T-cell (primary cell): ENCODE results near the gene ADAMTSL1. TPM values are rescaled to one million over a fixed set of nuclear protein-coding genes. Genes with fewer than 3 reads are reported as not detected.

Source experiments
- ATAC-seq, 4 experiments: fragments of 200-7000 bp in 3 of 4; fragments of 150-1000 bp in 1 of 4; cut with Tn5 transposase; replicated peaks in 1 of 4; 1 replicate in 3 of 4; 2 replicates in 1 of 4; pipeline ENCODE4 v1.10.0; 2021; ENCODE audit warnings: moderate library complexity in 3 of 4, mild to moderate bottlenecking in 2 of 4, moderate number of reproducible peaks in 1 of 4
- CTCF ChIA-PET, 2 donors: fragments of 300-600 bp; sonication (Branson Sonifier 250); formaldehyde crosslinking; loops; one replicate each; lab custom pipeline; 2022; ENCODE audit warnings: antibody characterized with exemption in 2 of 2; lab: Charles Lee
- POLR2A ChIA-PET, 2 donors: fragments of 300-600 bp; sonication (Branson Sonifier 250); formaldehyde crosslinking; loops; one replicate each; lab custom pipeline; 2022; ENCODE audit warnings: antibody characterized with exemption in 2 of 2; lab: Charles Lee
- DNase-seq, 35 experiments: peaks; one replicate each; pipeline versions ENCODE4 v3.0.0 to v3.0.0-alpha.2; 2013 to 2023
- H3K27ac ChIP-seq: one replicate; pipeline ENCODE4 v1.5.1; 2013; ENCODE audit warnings: low read length
- H3K27me3 ChIP-seq, 2 experiments: replicated peaks in 1 of 2; 1 replicate in 1 of 2; 2 replicates in 1 of 2; pipeline versions ENCODE4 v1.6.1 to v1.7.0; 2013; ENCODE audit warnings: low read length in 1 of 2, mixed read lengths in 1 of 2; ENCODE audit not compliant: control insufficient read depth in 2 of 2, insufficient read depth in 2 of 2; ENCODE audit errors: extremely low read depth in 1 of 2
- H3K36me3 ChIP-seq, 2 donors: 1 replicate in 1 of 2; 2 replicates in 1 of 2; pipeline versions ENCODE4 v1.6.1 to v1.7.0; 2013; ENCODE audit warnings: low read length in 1 of 2; ENCODE audit not compliant: control insufficient read depth in 2 of 2, insufficient read depth in 1 of 2; ENCODE audit errors: extremely low read depth in 1 of 2
- H3K4me1 ChIP-seq, 2 experiments: 1 replicate in 1 of 2; 2 replicates in 1 of 2; pipeline versions ENCODE4 v1.6.1 to v1.7.0; 2013; ENCODE audit warnings: low read length in 2 of 2, mixed read lengths in 1 of 2; ENCODE audit not compliant: insufficient read depth in 2 of 2, control insufficient read depth in 1 of 2; ENCODE audit errors: extremely low read depth in 1 of 2
- H3K4me3 ChIP-seq, 2 donors: 1 replicate in 1 of 2; 2 replicates in 1 of 2; pipeline versions ENCODE4 v1.5.1 to v1.7.0; 2013; ENCODE audit warnings: mild to moderate bottlenecking in 2 of 2, low read length in 1 of 2, moderate library complexity in 1 of 2; ENCODE audit not compliant: control insufficient read depth in 1 of 2; ENCODE audit errors: extremely low read depth in 1 of 2
- H3K9me3 ChIP-seq: 2 replicates; pipeline ENCODE4 v1.7.0; 2013
- H3K27ac Mint-ChIP-seq, 2 donors: one replicate each; pipeline ENCODE4 v1.8.0; 2020 to 2021; ENCODE audit warnings: mild to moderate bottlenecking in 2 of 2, mixed read lengths in 2 of 2
- H3K27me3 Mint-ChIP-seq, 2 donors: one replicate each; pipeline ENCODE4 v1.8.0; 2021 to 2022; ENCODE audit warnings: mixed read lengths in 2 of 2
- H3K36me3 Mint-ChIP-seq: one replicate; pipeline ENCODE4 v1.8.0; 2021; ENCODE audit warnings: mixed read lengths
- H3K4me1 Mint-ChIP-seq, 3 donors: one replicate each; pipeline ENCODE4 v1.8.0; 2020 to 2022; ENCODE audit warnings: mixed read lengths in 3 of 3, mild to moderate bottlenecking in 1 of 3
- H3K4me3 Mint-ChIP-seq, 3 donors: one replicate each; pipeline ENCODE4 v1.8.0; 2020 to 2022; ENCODE audit warnings: mild to moderate bottlenecking in 3 of 3, mixed read lengths in 3 of 3, moderate library complexity in 3 of 3
- H3K9me3 Mint-ChIP-seq, 3 donors: one replicate each; pipeline ENCODE4 v1.8.0; 2020 to 2022; ENCODE audit warnings: mixed read lengths in 3 of 3
- WGBS: methylation state at CpG from one replicate; pipeline ENCODE4 v1.1.5; 2013; ENCODE audit warnings: missing lambda C conversion rate; ENCODE audit not compliant: insufficient coverage; 5-methylcytosine and 5-hydroxymethylcytosine counted together
- total RNA-seq, 35 experiments: library from RNA in 6 of 35; stranded (reverse) in 6 of 35; fragments of 120-200 nt in 1 of 35; gene quantifications; one replicate each; pipeline versions ENCODE4 v1.2.1 to v1.2.4 and lab custom pipeline; 2013 to 2026

ADAMTSL1 gene
- total RNA-seq, 5 donors from 2014 or later (not counting 1 experiment from before 2014, with no cell fraction given): 0.10 TPM; not detected in 4

DNA sequence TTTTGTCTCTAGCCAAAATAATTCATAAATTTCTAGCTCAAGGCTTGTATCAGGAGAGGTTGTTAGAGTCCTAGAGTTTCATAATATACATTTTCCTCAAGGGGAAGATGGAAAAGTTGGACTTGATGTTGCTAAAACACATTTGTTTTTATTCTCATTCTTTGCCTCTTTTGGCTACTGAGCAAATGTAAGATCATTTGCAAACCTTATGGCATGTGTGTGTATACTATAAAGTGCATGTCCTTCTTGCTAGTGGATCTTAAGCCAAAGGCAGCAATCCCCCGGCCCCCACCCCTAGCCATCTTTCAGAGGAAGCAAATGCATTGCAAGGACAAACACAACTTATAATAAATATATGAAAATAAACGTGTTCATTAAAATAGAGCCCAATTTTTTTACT, 43.0 kb downstream of the ADAMTSL1 start:
- ChIA-PET CTCF (no interaction called here), POLR2A (no interaction called here)
- Histone ChIP-seq H3K4me3 (no peak overlapping the region), H3K27me3 (no peaks in the 10 kb centered on the region), H3K27ac (no peak overlapping the region), H3K36me3 (no peaks in the 10 kb centered on the region), H3K4me1 (no peaks in the 10 kb centered on the region), H3K9me3 (no peaks in the 10 kb centered on the region)
- H3K36me3 Mint-ChIP-seq: no peaks in the 10 kb centered on the region
- H3K4me1 Mint-ChIP-seq: no peaks in the 10 kb centered on the region
- ATAC-seq (no peak), DNase-seq (no peak)
- WGBS: no CpG with 5 or more reads among the region's 2 CpGs
- no peak overlapping the region for H3K27ac Mint-ChIP-seq
- no peak overlapping the region for H3K4me3 Mint-ChIP-seq
- peaks cover 0 to 9% (median 0%) of the 10 kb centered on the region in 3 donors for H3K9me3 Mint-ChIP-seq
- no peaks in the 10 kb centered on the region for H3K27me3 Mint-ChIP-seq

DNA sequence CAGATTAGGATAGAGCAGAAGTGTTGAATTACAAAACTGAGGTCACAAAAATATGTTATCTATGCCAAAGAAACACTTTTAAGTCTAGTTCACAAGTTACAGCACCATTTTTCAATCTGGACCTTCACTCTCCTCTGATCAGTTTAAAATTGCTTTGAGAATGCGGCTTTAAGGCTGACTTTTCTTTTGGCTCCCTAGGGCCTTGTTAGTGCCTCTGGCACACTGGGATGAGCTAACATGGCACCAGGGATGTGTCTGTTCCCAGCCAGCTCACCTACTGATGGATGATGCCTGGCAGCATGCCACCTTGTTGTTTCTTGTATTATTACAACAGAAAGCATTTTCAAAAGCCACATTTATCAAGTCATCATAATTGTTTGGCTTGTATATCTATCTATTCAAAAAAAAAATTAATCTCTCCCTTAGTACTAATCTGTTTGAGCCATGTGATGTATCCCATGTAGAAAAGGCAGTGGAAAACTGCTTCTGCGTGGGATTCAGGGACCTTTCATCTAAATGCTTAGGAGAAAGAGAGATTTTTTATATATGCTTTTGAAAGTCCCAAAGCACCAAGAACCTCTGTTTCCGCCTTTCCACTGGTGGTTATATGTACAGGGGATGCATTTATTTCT, 46.6 kb downstream of the ADAMTSL1 start:
- ATAC-seq (no peak), DNase-seq (no peak)
- Histone ChIP-seq H3K27me3 (no peaks in the 10 kb centered on the region), H3K4me1 (no peaks in the 10 kb centered on the region), H3K36me3 (no peaks in the 10 kb centered on the region), H3K27ac (no peak overlapping the region), H3K4me3 (no peak overlapping the region), H3K9me3 (no peaks in the 10 kb centered on the region)
- ChIA-PET POLR2A (no interaction called here), CTCF (no interaction called here)
- H3K4me3 Mint-ChIP-seq: no peak overlapping the region
- peaks cover 0 to 3% of the 10 kb centered on the region in 2 donors for H3K27me3 Mint-ChIP-seq
- H3K27ac Mint-ChIP-seq: no peak overlapping the region
- H3K36me3 Mint-ChIP-seq: no peaks in the 10 kb centered on the region
- H3K4me1 Mint-ChIP-seq: no peaks in the 10 kb centered on the region
- H3K9me3 Mint-ChIP-seq: peaks cover 0 to 11% (median 0%) of the 10 kb centered on the region in 3 donors
- WGBS: no CpG with 5 or more reads among the region's 3 CpGs

GRCh38 chr9:18526685-18527084, 52.7 kb downstream of the ADAMTSL1 start:
- CTCF ChIA-PET: no interaction called here
- H3K9me3 ChIP-seq: no peaks in the 10 kb centered on the region
- H3K27me3 ChIP-seq: no peaks in the 10 kb centered on the region
- H3K27ac ChIP-seq: no peak overlapping the region
- WGBS: 80% methylated on average over 3 of the region's 3 CpGs
- H3K4me1 ChIP-seq: no peaks in the 10 kb centered on the region
- H3K27me3 Mint-ChIP-seq: peaks cover 0 to 3% of the 10 kb centered on the region in 2 donors
- no peaks in the 10 kb centered on the region for H3K36me3 ChIP-seq
- no peak overlapping the region for H3K4me3 ChIP-seq
- POLR2A ChIA-PET: interaction anchor here in 1 of 2 donors (0.7 kb wide), 1 partner anchor 721 kb away, joined by 3 read pairs; no protein-coding TSS in a partner anchor
- no peak overlapping the region for H3K27ac Mint-ChIP-seq
- ATAC-seq (no peak), DNase-seq (no peak)
- no peaks in the 10 kb centered on the region for H3K4me1 Mint-ChIP-seq
- no peak overlapping the region for H3K4me3 Mint-ChIP-seq
- no peaks in the 10 kb centered on the region for H3K36me3 Mint-ChIP-seq
- H3K9me3 Mint-ChIP-seq: peaks cover 0 to 16% (median 0%) of the 10 kb centered on the region in 3 donors

- CTCF ChIA-PET: no interaction called here
- ATAC-seq: no peak
- Mint-ChIP-seq H3K36me3 (no peaks in the 10 kb centered on the region), H3K9me3 (peaks cover 18 to 25% (median 21%) of the 10 kb centered on the region in 3 donors), H3K27ac (no peak overlapping the region), H3K4me3 (no peak overlapping the region), H3K4me1 (no peaks in the 10 kb centered on the region), H3K27me3 (no peaks in the 10 kb centered on the region)
- POLR2A ChIA-PET: no interaction called here
- Histone ChIP-seq H3K4me1 (no peaks in the 10 kb centered on the region), H3K9me3 (peaks cover 2% of the 10 kb centered on the region), H3K27me3 (no peaks in the 10 kb centered on the region), H3K27ac (no peak overlapping the region), H3K4me3 (no peak overlapping the region), H3K36me3 (no peaks in the 10 kb centered on the region)
- DNase-seq: no peak
- WGBS: 89% methylated on average over 3 of the region's 7 CpGs
These were observed 57.4 kb downstream of the ADAMTSL1 start for GRCh38 chr9:18531136-18532065.

DNA sequence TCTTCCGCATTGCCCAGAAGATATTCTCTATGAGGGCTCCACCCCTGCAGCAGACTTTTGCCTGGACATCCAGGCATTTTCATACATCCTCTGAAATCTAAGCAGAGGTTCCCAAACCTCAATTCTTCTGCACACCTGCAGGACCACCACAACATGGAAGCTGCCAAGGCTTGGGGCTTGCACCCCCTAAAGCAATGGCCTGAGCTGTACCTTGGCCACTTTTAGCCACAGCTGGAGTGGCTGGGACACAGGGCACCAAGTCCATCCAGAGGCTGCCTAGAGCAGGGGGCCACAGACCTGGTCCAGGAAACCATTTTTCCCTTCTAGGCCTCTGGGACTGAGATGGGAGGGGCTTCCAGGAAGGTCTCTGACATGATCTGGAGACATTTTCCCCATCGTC, 60.7 kb downstream of the ADAMTSL1 start:
- no peak for ATAC-seq
- H3K27me3 Mint-ChIP-seq: no peaks in the 10 kb centered on the region
- ChIA-PET POLR2A (no interaction called here), CTCF (no interaction called here)
- Histone ChIP-seq H3K27ac (no peak overlapping the region), H3K4me3 (no peak overlapping the region), H3K36me3 (no peaks in the 10 kb centered on the region), H3K4me1 (no peaks in the 10 kb centered on the region), H3K27me3 (no peaks in the 10 kb centered on the region), H3K9me3 (peaks cover 2% of the 10 kb centered on the region)
- H3K9me3 Mint-ChIP-seq: peaks cover 18 to 26% (median 25%) of the 10 kb centered on the region in 3 donors
- DNase-seq: no peak
- H3K4me3 Mint-ChIP-seq: no peak overlapping the region
- no peaks in the 10 kb centered on the region for H3K36me3 Mint-ChIP-seq
- no peaks in the 10 kb centered on the region for H3K4me1 Mint-ChIP-seq
- WGBS: 100% methylated on average over 1 of the region's 2 CpGs
- no peak overlapping the region for H3K27ac Mint-ChIP-seq

- Mint-ChIP-seq H3K9me3 (peaks cover 18 to 25% (median 23%) of the 10 kb centered on the region in 3 donors), H3K36me3 (no peaks in the 10 kb centered on the region), H3K27me3 (no peaks in the 10 kb centered on the region), H3K27ac (no peak overlapping the region), H3K4me1 (no peaks in the 10 kb centered on the region), H3K4me3 (no peak overlapping the region)
- no peaks in the 10 kb centered on the region for H3K4me1 ChIP-seq
- H3K4me3 ChIP-seq: no peak overlapping the region
- no peak for DNase-seq
- ChIA-PET CTCF (interaction anchor here in 1 of 2 donors (0.6 kb wide), 1 partner anchor 1934 kb away, joined by 3 read pairs; no protein-coding TSS in a partner anchor), POLR2A (interaction anchor here in 1 of 2 donors (0.5 kb wide), 1 partner anchor 399 kb away, joined by 5 read pairs; no protein-coding TSS in a partner anchor)
- no peaks in the 10 kb centered on the region for H3K27me3 ChIP-seq
- H3K9me3 ChIP-seq: peaks cover 2% of the 10 kb centered on the region
- H3K36me3 ChIP-seq: no peaks in the 10 kb centered on the region
- no peak for ATAC-seq
- H3K27ac ChIP-seq: no peak overlapping the region
These were observed 62.6 kb downstream of the ADAMTSL1 start for GRCh38 chr9:18536554-18536953.
